ENCODE data around the gene PTPN3. TPM values are rescaled to one million over a fixed set of nuclear protein-coding genes. Genes with fewer than 3 reads are reported as not detected.

PTPN3 gene
- total and polyA plus RNA-seq, 5 donors from 2014 or later, result 0.03 to 0.47 (median 0.21) TPM; not detected in 1

GRCh38 chr9:109454601-109455155, 43.4 kb downstream of the PTPN3 start:
- H3K9me3 ChIP-seq (ENCODE audit: control insufficient read depth in 2 of 2, low read length in 2 of 2), result no peaks in the 10 kb centered on the region
- Mint-ChIP-seq H3K27me3 (peaks cover 4% of the 10 kb centered on the region), H3K27ac (no peak overlapping the region), H3K9me3 (no peaks in the 10 kb centered on the region), H3K36me3 (no peaks in the 10 kb centered on the region), H3K4me3 (no peak overlapping the region), H3K4me1 (no peaks in the 10 kb centered on the region)
- H3K27me3 ChIP-seq (ENCODE audit: control insufficient read depth, insufficient read depth, low read length), result no peaks in the 10 kb centered on the region
- H3K36me3 ChIP-seq (ENCODE audit: control insufficient read depth, insufficient read depth, low read length), result no peaks in the 10 kb centered on the region
- H3K27ac ChIP-seq (ENCODE audit: insufficient read depth, low read length, poor library complexity, severe bottlenecking), result no peak overlapping the region
- no peak for ATAC-seq (ENCODE audit: low read depth in 2 of 2)
- no peaks in the 10 kb centered on the region for H3K4me1 ChIP-seq (ENCODE audit: control insufficient read depth, insufficient read depth, low read length, poor library complexity, severe bottlenecking)
- no peak overlapping the region for H3K4me3 ChIP-seq (ENCODE audit: low read depth, low read length)
- no peak for DNase-seq

DNA sequence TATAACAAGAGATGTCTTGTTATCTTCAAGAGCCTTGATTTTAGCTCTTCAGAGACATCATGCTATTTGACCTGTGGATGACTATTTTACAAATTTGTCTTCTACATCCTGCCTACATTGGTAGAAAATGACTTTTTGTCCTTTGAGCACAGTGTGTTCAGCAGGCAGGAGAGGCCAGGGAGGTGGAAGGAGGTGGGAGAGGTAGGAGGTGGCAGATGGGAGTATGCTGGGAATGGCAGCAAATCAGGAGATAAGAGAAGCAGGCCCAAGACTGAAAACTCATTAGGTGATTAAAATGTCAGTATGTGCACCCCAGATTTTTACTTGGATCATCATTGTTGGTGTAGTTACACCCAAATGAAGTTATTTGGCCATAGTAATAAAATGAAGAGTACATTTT, 44.1 kb downstream of the PTPN3 start:
- H3K4me1 ChIP-seq (ENCODE audit: control insufficient read depth, insufficient read depth, low read length, poor library complexity, severe bottlenecking), result no peaks in the 10 kb centered on the region
- Mint-ChIP-seq H3K4me3 (no peak overlapping the region), H3K27me3 (peaks cover 4% of the 10 kb centered on the region), H3K27ac (no peak overlapping the region), H3K9me3 (no peaks in the 10 kb centered on the region), H3K36me3 (no peaks in the 10 kb centered on the region), H3K4me1 (no peaks in the 10 kb centered on the region)
- no peaks in the 10 kb centered on the region for H3K9me3 ChIP-seq (ENCODE audit: control insufficient read depth in 2 of 2, low read length in 2 of 2)
- no peak for DNase-seq
- no peak for ATAC-seq (ENCODE audit: low read depth in 2 of 2)
- no peak overlapping the region for H3K27ac ChIP-seq (ENCODE audit: insufficient read depth, low read length, poor library complexity, severe bottlenecking)
- H3K4me3 ChIP-seq (ENCODE audit: low read depth, low read length), result no peak overlapping the region
- H3K27me3 ChIP-seq (ENCODE audit: control insufficient read depth, insufficient read depth, low read length), result no peaks in the 10 kb centered on the region
- H3K36me3 ChIP-seq (ENCODE audit: control insufficient read depth, insufficient read depth, low read length), result no peaks in the 10 kb centered on the region

GRCh38 chr9:109453210-109453842, 44.8 kb downstream of the PTPN3 start:
- Histone ChIP-seq H3K36me3 (ENCODE audit: control insufficient read depth, insufficient read depth, low read length) (no peaks in the 10 kb centered on the region), H3K4me1 (ENCODE audit: control insufficient read depth, insufficient read depth, low read length, poor library complexity, severe bottlenecking) (no peaks in the 10 kb centered on the region), H3K9me3 (ENCODE audit: control insufficient read depth in 2 of 2, low read length in 2 of 2) (no peaks in the 10 kb centered on the region), H3K4me3 (ENCODE audit: low read depth, low read length) (no peak overlapping the region), H3K27ac (ENCODE audit: insufficient read depth, low read length, poor library complexity, severe bottlenecking) (no peak overlapping the region), H3K27me3 (ENCODE audit: control insufficient read depth, insufficient read depth, low read length) (no peaks in the 10 kb centered on the region)
- H3K36me3 Mint-ChIP-seq, result no peaks in the 10 kb centered on the region
- no peak for DNase-seq
- H3K4me3 Mint-ChIP-seq, result no peak overlapping the region
- peaks cover 1% of the 10 kb centered on the region for H3K27me3 Mint-ChIP-seq
- H3K27ac Mint-ChIP-seq, result no peak overlapping the region
- H3K9me3 Mint-ChIP-seq, result no peaks in the 10 kb centered on the region
- ATAC-seq (ENCODE audit: low read depth in 2 of 2), result no peak
- H3K4me1 Mint-ChIP-seq, result no peaks in the 10 kb centered on the region

DNA sequence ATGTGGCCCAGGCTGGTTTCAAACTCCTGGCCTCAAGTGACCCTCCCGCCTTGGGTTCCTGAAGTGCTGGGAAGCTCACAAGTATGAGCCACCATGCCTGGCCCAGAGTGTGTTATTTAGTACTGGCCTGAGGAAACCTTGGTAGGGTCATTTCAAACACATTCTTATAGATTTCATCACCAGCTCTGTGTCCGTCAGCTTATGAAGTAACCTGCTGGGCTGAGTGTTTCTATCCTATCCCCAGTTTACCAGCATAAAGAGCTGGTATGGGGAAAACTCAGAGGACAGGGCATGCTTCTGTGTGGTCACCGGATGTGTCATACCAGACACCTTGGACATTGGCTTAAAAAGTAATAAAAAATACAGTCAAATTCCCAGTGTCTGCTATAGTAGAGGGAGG, 45.3 kb downstream of the PTPN3 start:
- Histone ChIP-seq H3K4me3 (ENCODE audit: low read depth, low read length) (no peak overlapping the region), H3K4me1 (ENCODE audit: control insufficient read depth, insufficient read depth, low read length, poor library complexity, severe bottlenecking) (no peaks in the 10 kb centered on the region), H3K27ac (ENCODE audit: insufficient read depth, low read length, poor library complexity, severe bottlenecking) (no peak overlapping the region), H3K36me3 (ENCODE audit: control insufficient read depth, insufficient read depth, low read length) (no peaks in the 10 kb centered on the region), H3K9me3 (ENCODE audit: control insufficient read depth in 2 of 2, low read length in 2 of 2) (no peaks in the 10 kb centered on the region), H3K27me3 (ENCODE audit: control insufficient read depth, insufficient read depth, low read length) (no peaks in the 10 kb centered on the region)
- DNase-seq (no peak), ATAC-seq (ENCODE audit: low read depth in 2 of 2) (no peak)
- H3K27ac Mint-ChIP-seq, result no peak overlapping the region
- H3K36me3 Mint-ChIP-seq, result no peaks in the 10 kb centered on the region
- no peaks in the 10 kb centered on the region for H3K9me3 Mint-ChIP-seq
- peaks cover 6% of the 10 kb centered on the region for H3K27me3 Mint-ChIP-seq
- no peak overlapping the region for H3K4me3 Mint-ChIP-seq
- peaks cover 0 to 2% (median 0%) of the 10 kb centered on the region in 4 donors for H3K4me1 Mint-ChIP-seq

DNA sequence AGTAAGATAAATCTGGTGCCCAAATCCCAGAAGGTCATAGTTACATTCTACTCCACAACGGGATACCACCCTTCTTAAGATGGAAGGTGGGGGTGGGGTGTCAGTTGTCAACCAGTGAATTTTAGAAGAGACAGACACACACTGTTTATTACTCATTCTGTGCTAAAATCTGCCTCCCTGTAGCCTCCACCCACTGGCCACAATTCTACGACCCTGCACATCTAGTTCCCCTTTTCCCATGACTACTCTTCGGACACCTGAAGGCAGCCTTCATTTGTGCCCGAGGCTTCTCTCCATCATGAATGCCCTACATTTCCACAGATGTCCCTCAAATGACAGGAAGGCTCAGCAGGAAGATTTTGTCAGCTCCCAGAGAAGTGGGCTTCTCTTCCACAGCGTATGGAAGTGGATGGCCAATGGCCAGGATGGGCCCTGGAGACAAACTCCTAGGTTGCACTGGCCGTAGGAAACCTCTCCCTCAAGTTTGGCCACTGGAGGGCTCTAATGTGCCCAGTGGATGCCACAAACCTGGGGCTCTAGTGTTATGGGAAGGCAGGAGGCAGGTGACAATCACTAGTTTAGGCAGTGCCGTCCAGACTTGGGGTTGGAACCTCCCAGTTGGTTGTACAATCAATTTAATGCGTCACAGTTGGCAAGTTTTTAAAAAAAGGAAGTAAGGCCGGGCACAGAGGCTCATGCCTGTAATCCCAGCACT, 46.6 kb downstream of the PTPN3 start:
- Mint-ChIP-seq H3K27me3 (peaks cover 6% of the 10 kb centered on the region), H3K9me3 (no peaks in the 10 kb centered on the region), H3K27ac (no peak overlapping the region), H3K4me3 (no peak overlapping the region), H3K4me1 (peaks cover 0 to 5% (median 0%) of the 10 kb centered on the region in 4 donors), H3K36me3 (no peaks in the 10 kb centered on the region)
- H3K36me3 ChIP-seq (ENCODE audit: control insufficient read depth, insufficient read depth, low read length), result no peaks in the 10 kb centered on the region
- H3K4me1 ChIP-seq (ENCODE audit: control insufficient read depth, insufficient read depth, low read length, poor library complexity, severe bottlenecking), result no peaks in the 10 kb centered on the region
- no peak overlapping the region for H3K27ac ChIP-seq (ENCODE audit: insufficient read depth, low read length, poor library complexity, severe bottlenecking)
- DNase-seq (no peak), ATAC-seq (ENCODE audit: low read depth in 2 of 2) (no peak)
- H3K9me3 ChIP-seq (ENCODE audit: control insufficient read depth in 2 of 2, low read length in 2 of 2), result no peaks in the 10 kb centered on the region
- H3K27me3 ChIP-seq (ENCODE audit: control insufficient read depth, insufficient read depth, low read length), result no peaks in the 10 kb centered on the region
- no peak overlapping the region for H3K4me3 ChIP-seq (ENCODE audit: low read depth, low read length)

DNA sequence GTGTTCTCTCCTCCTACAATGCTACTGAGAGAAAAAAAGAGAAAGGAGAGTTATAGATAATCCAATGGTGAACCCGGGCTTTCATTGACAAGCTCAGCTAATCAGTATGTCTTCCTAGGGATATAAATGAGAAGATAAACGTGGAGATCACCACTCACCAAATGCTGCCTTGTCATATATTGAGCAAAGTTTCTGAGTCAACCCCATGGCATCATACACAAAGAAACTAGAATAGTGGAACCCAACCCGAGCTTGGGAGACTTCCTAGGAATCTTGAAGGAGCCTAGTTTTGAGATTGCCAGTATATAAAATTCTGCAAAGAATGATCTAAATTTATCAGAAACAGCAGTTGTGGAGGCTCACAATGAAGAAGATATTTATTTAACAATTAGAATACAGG, 47.8 kb downstream of the PTPN3 start:
- no peaks in the 10 kb centered on the region for H3K27me3 ChIP-seq (ENCODE audit: control insufficient read depth, insufficient read depth, low read length)
- no peaks in the 10 kb centered on the region for H3K9me3 ChIP-seq (ENCODE audit: control insufficient read depth in 2 of 2, low read length in 2 of 2)
- Mint-ChIP-seq H3K27ac (no peak overlapping the region), H3K4me3 (no peak overlapping the region), H3K9me3 (no peaks in the 10 kb centered on the region), H3K27me3 (peaks cover 11% of the 10 kb centered on the region), H3K4me1 (peaks cover 0 to 5% (median 0%) of the 10 kb centered on the region in 4 donors), H3K36me3 (no peaks in the 10 kb centered on the region)
- no peaks in the 10 kb centered on the region for H3K4me1 ChIP-seq (ENCODE audit: control insufficient read depth, insufficient read depth, low read length, poor library complexity, severe bottlenecking)
- no peak for DNase-seq
- no peak for ATAC-seq (ENCODE audit: low read depth in 2 of 2)
- no peak overlapping the region for H3K4me3 ChIP-seq (ENCODE audit: low read depth, low read length)
- no peaks in the 10 kb centered on the region for H3K36me3 ChIP-seq (ENCODE audit: control insufficient read depth, insufficient read depth, low read length)
- no peak overlapping the region for H3K27ac ChIP-seq (ENCODE audit: insufficient read depth, low read length, poor library complexity, severe bottlenecking)

- Histone ChIP-seq H3K9me3 (ENCODE audit: control insufficient read depth in 2 of 2, low read length in 2 of 2) (no peaks in the 10 kb centered on the region), H3K4me3 (ENCODE audit: low read depth, low read length) (no peak overlapping the region), H3K27me3 (ENCODE audit: control insufficient read depth, insufficient read depth, low read length) (peaks cover 2% of the 10 kb centered on the region), H3K27ac (ENCODE audit: insufficient read depth, low read length, poor library complexity, severe bottlenecking) (no peak overlapping the region), H3K36me3 (ENCODE audit: control insufficient read depth, insufficient read depth, low read length) (no peaks in the 10 kb centered on the region), H3K4me1 (ENCODE audit: control insufficient read depth, insufficient read depth, low read length, poor library complexity, severe bottlenecking) (no peaks in the 10 kb centered on the region)
- H3K27me3 Mint-ChIP-seq, result peaks cover 11% of the 10 kb centered on the region
- H3K4me3 Mint-ChIP-seq, result no peak overlapping the region
- DNase-seq (no peak), ATAC-seq (ENCODE audit: low read depth in 2 of 2) (no peak)
- no peak overlapping the region for H3K27ac Mint-ChIP-seq
- no peaks in the 10 kb centered on the region for H3K36me3 Mint-ChIP-seq
- H3K9me3 Mint-ChIP-seq, result no peaks in the 10 kb centered on the region
- peaks cover 0 to 5% (median 0%) of the 10 kb centered on the region in 4 donors for H3K4me1 Mint-ChIP-seq
These were observed 48.9 kb downstream of the PTPN3 start for GRCh38 chr9:109449036-109449798.

All from CD4-positive, CD25-positive, alpha-beta regulatory T cell (primary cell).